ENCODE data around the gene RHEBL1. TPM values are rescaled to one million over a fixed set of nuclear protein-coding genes. Genes with fewer than 3 reads are reported as not detected.

The RHEBL1 gene
- total RNA-seq, 2 donors from 2014 or later: 1.1 to 2.3 TPM

DNA sequence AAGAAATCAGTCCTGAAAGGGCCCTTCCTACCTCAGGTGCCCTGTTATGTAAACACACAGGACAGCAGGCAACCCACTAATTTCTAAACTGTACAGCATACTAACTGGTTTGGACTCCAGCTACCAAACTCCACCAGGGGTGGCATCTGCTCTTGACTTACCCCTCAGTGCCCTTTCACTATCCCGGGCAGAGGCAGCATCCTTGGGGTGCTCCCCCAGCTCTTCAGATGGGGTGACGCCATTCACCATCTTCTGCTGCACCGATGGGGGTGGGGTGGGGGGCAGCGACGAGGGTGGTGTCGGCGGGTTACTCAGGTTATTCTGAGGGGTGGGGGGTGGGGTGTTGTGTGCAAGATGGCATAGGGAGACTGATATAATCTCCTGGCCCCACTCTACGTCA, 39.7 kb downstream of the RHEBL1 start:
- Histone ChIP-seq H3K4me1 (replicated peaks) (no peaks in the 10 kb centered on the region), H3K27me3 (replicated peaks; ENCODE audit: insufficient read depth) (no peaks in the 10 kb centered on the region), H3K36me3 (peaks cover 15 to 36% of the 10 kb centered on the region in 2 donors), H3K27ac (no peak overlapping the region), H3K4me3 (no peak overlapping the region), H3K9me3 (no peaks in the 10 kb centered on the region)
- DNase-seq (ENCODE audit: low spot score): no peak
- no peak for TF ChIP-seq POLR2AphosphoS5 (IDR thresholded peaks at IDR 0.05)
- no peak for TF ChIP-seq CTCF (IDR thresholded peaks at IDR 0.05)
- no peak for TF ChIP-seq POLR2A (IDR thresholded peaks at IDR 0.05)
- intact Hi-C loops (cut with DNase I): no loop called here
- WGBS: 89% methylated on average over 8 of the region's 8 CpGs

GRCh38 chr12:49028666-49029275, 41.0 kb downstream of the RHEBL1 start:
- H3K27me3 ChIP-seq (replicated peaks; ENCODE audit: insufficient read depth): no peaks in the 10 kb centered on the region
- H3K4me3 ChIP-seq: no peak overlapping the region
- no peaks in the 10 kb centered on the region for H3K4me1 ChIP-seq (replicated peaks)
- H3K9me3 ChIP-seq: no peaks in the 10 kb centered on the region
- TF ChIP-seq POLR2AphosphoS5 (IDR thresholded peaks at IDR 0.05): no peak
- intact Hi-C loops (cut with DNase I): no loop called here
- no peak overlapping the region for H3K27ac ChIP-seq
- 90% methylated on average over 10 of the region's 10 CpGs for WGBS
- no peak for DNase-seq (ENCODE audit: low spot score)
- peaks cover 15 to 36% of the 10 kb centered on the region in 2 donors for H3K36me3 ChIP-seq

GRCh38 chr12:49027846-49028555, 41.8 kb downstream of the RHEBL1 start:
- H3K4me3 ChIP-seq: no peak overlapping the region
- no peaks in the 10 kb centered on the region for H3K9me3 ChIP-seq
- H3K27ac ChIP-seq: no peak overlapping the region
- 86% methylated on average over 9 of the region's 9 CpGs for WGBS
- no peaks in the 10 kb centered on the region for H3K4me1 ChIP-seq (replicated peaks)
- no peak for DNase-seq (ENCODE audit: low spot score)
- TF ChIP-seq POLR2AphosphoS5 (IDR thresholded peaks at IDR 0.05): no peak
- TF ChIP-seq CTCF (IDR thresholded peaks at IDR 0.05): no peak
- no peak for TF ChIP-seq POLR2A (IDR thresholded peaks at IDR 0.05)
- peaks cover 15 to 30% of the 10 kb centered on the region in 2 donors for H3K36me3 ChIP-seq
- no peaks in the 10 kb centered on the region for H3K27me3 ChIP-seq (replicated peaks; ENCODE audit: insufficient read depth)
- intact Hi-C loops (cut with DNase I): no loop called here

DNA sequence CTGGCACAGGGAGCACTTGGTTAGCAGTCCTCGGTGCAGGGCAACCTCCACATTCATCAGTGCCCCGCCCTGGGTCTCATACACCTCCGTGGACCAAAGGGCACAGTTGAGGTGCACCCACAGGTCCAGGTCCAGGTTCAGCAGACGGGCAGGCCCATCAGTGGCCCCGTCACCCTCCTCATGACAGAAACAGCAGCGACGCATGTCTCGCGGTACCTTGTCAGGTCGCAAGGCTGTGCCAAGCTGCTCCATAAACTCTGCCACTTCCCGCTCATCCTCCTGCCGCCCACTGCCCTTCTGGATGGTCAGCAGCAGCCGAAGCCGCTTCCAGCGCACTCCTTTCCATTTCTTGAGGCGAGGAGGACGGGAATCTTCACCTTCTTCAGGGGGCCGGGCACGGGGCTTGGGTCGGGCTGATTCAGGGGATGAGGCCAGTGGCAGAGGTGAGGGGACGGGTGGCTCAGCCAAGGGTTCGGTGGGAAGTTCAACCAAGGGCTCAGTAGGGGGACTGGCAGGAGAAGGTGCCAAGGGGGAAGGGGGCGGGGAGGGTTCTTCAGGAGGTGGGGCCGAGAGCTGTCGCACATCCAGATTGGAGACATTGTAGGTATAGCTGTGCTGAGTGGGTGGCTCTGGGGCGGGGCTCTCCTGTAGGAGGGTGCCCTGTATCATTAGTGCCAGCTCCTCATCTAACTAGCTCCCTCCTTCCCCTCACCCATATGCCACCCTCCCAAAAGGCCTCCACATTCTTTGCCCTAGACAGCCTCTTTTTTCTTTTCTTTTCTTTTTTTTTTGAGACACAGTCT, 42.9 kb downstream of the RHEBL1 start:
- no peaks in the 10 kb centered on the region for H3K4me1 ChIP-seq (replicated peaks)
- H3K27ac ChIP-seq: no peak overlapping the region
- H3K36me3 ChIP-seq: peaks cover 15 to 24% of the 10 kb centered on the region in 2 donors
- no peak for DNase-seq (ENCODE audit: low spot score)
- no peak overlapping the region for H3K4me3 ChIP-seq
- TF ChIP-seq POLR2AphosphoS5 (IDR thresholded peaks at IDR 0.05) (no peak), CTCF (IDR thresholded peaks at IDR 0.05) (no peak), POLR2A (IDR thresholded peaks at IDR 0.05) (no peak)
- no peaks in the 10 kb centered on the region for H3K27me3 ChIP-seq (replicated peaks; ENCODE audit: insufficient read depth)
- intact Hi-C loops (cut with DNase I): no loop called here
- H3K9me3 ChIP-seq: no peaks in the 10 kb centered on the region
- WGBS: 91% methylated on average over 26 of the region's 26 CpGs

DNA sequence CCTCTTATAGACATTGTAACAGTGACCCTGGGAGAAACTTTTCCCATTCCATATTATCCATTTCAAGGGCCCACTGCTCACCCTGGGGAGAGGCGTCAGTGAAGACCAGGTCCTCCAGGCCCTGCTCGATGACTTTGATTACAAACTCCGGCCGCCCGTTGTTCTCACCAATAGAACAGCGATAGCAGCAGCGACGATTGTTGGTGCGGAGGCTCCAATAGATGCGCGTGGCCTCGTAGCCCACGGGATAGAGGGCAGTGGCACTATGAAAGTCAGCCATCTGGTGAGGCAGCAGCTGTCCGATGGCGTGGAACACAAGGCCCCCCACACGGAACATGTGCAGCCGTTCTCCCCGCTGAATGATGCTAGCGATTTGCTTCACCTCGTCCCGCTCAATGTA, 43.7 kb downstream of the RHEBL1 start:
- TF ChIP-seq CTCF (IDR thresholded peaks at IDR 0.05) (no peak), POLR2AphosphoS5 (IDR thresholded peaks at IDR 0.05) (no peak), POLR2A (IDR thresholded peaks at IDR 0.05) (no peak)
- no peak for DNase-seq (ENCODE audit: low spot score)
- H3K4me3 ChIP-seq: no peak overlapping the region
- WGBS: 93% methylated on average over 21 of the region's 21 CpGs
- no peaks in the 10 kb centered on the region for H3K9me3 ChIP-seq
- H3K27me3 ChIP-seq (replicated peaks; ENCODE audit: insufficient read depth): no peaks in the 10 kb centered on the region
- H3K4me1 ChIP-seq (replicated peaks): no peaks in the 10 kb centered on the region
- H3K27ac ChIP-seq: no peak overlapping the region
- H3K36me3 ChIP-seq: peaks cover 15 to 26% of the 10 kb centered on the region in 2 donors
- intact Hi-C loops (cut with DNase I): no loop called here

Measured in prostate gland (tissue), 2 donors.